ENCODE measurements around the gene C1QL3.

The C1QL3 gene

DNA sequence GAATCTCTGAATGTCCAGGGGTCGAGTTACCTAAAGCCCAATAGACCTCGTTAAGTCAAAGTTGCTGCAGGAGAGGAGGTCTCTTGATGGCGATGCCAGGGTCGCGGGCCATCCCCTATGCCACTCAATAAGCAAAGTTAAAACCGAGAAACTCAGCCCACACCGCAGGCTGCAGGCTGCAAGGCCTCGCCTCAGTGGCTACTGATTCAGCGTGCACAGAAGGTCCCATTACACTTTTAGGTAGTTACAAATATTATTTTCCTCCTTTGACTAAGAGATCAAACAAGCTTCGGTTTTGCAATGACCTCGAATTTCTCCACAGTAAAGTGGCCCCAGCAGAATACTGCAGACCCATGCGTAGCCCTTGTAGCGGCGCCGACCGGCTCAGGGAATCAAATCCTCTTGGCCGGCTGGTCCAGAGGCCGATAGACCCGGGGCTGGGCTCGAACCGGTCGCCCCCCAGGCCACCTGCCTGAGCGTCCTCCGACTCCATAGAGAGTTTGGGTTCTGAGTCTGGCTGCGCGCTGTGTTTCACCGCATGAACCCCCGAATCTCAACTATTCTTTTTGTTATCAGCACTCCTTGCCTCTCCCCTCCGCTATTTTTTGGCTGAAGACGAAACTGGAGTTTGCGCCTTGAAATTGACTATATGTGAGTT is 2.3 kb downstream of the C1QL3 start:
- Histone ChIP-seq H3K9me3 (no peaks in the 10 kb centered on the region), H3K4me3 (ENCODE audit: low read depth in 1 of 2, low read length in 1 of 2) (no peak overlapping the region), H3K36me3 (no peaks in the 10 kb centered on the region), H3K27ac (no peak overlapping the region), H3K27me3 (peaks cover 69% of the 10 kb centered on the region), H3K4me1 (ENCODE audit: control insufficient read depth in 1 of 2, insufficient read depth in 1 of 2, low read depth in 1 of 2, low read length in 1 of 2) (peaks cover 0 to 5% of the 10 kb centered on the region in 2 experiments)
- TF ChIP-seq, protein P1, sequence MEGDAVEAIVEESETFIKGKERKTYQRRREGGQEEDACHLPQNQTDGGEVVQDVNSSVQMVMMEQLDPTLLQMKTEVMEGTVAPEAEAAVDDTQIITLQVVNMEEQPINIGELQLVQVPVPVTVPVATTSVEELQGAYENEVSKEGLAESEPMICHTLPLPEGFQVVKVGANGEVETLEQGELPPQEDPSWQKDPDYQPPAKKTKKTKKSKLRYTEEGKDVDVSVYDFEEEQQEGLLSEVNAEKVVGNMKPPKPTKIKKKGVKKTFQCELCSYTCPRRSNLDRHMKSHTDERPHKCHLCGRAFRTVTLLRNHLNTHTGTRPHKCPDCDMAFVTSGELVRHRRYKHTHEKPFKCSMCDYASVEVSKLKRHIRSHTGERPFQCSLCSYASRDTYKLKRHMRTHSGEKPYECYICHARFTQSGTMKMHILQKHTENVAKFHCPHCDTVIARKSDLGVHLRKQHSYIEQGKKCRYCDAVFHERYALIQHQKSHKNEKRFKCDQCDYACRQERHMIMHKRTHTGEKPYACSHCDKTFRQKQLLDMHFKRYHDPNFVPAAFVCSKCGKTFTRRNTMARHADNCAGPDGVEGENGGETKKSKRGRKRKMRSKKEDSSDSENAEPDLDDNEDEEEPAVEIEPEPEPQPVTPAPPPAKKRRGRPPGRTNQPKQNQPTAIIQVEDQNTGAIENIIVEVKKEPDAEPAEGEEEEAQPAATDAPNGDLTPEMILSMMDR (IDR thresholded peaks at IDR 0.05) = no peak

DNA sequence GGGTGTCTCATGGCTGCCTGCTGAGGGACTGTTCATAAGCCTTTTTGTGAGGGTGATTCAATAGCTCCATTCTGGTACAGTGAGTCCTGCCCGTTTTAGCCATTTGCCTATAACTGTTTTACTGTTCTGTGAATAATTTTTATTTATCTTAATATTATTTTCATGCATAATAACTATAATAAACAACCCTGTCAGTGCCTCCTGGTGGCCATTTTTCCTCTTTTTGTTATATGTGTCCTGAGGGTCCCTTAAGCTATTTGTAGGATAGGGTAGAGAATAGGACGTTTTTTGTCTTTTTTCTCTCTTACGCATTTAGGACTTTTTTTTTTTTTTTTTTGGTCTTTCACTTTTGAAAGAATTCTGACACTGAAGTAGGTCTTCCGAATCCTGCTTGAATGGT is 2.9 kb downstream of the C1QL3 start:
- Histone ChIP-seq H3K4me1 (ENCODE audit: control insufficient read depth in 1 of 2, insufficient read depth in 1 of 2, low read depth in 1 of 2, low read length in 1 of 2) (peaks cover 0 to 5% of the 10 kb centered on the region in 2 experiments), H3K27me3 (peaks cover 63% of the 10 kb centered on the region), H3K27ac (no peak overlapping the region), H3K36me3 (no peaks in the 10 kb centered on the region), H3K4me3 (ENCODE audit: low read depth in 1 of 2, low read length in 1 of 2) (no peak overlapping the region), H3K9me3 (no peaks in the 10 kb centered on the region)
- TF ChIP-seq, protein P1 (IDR thresholded peaks at IDR 0.05) = no peak

DNA sequence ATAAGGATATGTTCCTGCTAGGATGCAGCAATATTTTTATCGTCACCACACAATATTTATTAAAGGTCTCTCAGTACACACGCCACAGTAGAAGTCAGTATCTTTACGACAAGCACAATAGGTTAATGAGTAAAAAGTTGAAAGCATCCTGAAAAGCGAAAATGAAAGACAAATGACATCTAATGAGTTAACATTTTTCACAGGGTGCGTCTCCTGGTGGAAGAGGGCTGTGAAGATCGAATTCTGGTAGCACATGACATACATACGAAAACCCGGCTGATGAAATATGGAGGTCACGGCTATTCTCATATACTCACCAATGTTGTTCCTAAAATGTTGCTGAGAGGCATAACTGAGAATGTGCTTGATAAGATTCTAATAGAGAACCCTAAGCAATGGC is 10.8 kb downstream of the C1QL3 start:
- no peaks in the 10 kb centered on the region for H3K4me1 ChIP-seq (ENCODE audit: control insufficient read depth in 1 of 2, insufficient read depth in 1 of 2, low read depth in 1 of 2, low read length in 1 of 2)
- no peak overlapping the region for H3K4me3 ChIP-seq (ENCODE audit: low read depth in 1 of 2, low read length in 1 of 2)
- TF ChIP-seq, protein P1 (IDR thresholded peaks at IDR 0.05) = no peak
- no peaks in the 10 kb centered on the region for H3K36me3 ChIP-seq
- no peaks in the 10 kb centered on the region for H3K27me3 ChIP-seq
- no peaks in the 10 kb centered on the region for H3K9me3 ChIP-seq
- H3K27ac ChIP-seq = no peak overlapping the region

DNA sequence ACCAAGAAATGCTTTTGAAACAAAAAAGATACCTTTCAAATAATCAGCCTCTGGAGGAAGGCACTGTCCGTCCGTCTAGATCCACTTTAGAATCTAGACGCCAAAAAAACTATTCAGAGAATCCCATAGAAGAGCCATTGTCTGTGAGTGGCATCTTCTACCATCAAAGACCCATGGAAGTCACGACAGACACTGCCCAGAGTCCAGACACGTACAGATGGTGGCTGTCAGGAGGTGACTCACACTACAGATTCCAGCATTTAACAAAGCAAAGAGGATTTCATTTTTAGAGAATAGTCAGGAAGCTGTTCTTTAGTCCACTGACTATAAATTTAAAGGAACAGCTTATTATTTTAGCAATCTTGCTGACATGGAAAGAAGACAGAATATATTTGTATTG is 11.7 kb downstream of the C1QL3 start:
- TF ChIP-seq, protein P1 (IDR thresholded peaks at IDR 0.05) = no peak
- H3K27me3 ChIP-seq = no peaks in the 10 kb centered on the region
- no peak overlapping the region for H3K27ac ChIP-seq
- H3K4me1 ChIP-seq (ENCODE audit: control insufficient read depth in 1 of 2, insufficient read depth in 1 of 2, low read depth in 1 of 2, low read length in 1 of 2) = no peaks in the 10 kb centered on the region
- H3K9me3 ChIP-seq = no peaks in the 10 kb centered on the region
- H3K4me3 ChIP-seq (ENCODE audit: low read depth in 1 of 2, low read length in 1 of 2) = no peak overlapping the region
- H3K36me3 ChIP-seq = no peaks in the 10 kb centered on the region

DNA sequence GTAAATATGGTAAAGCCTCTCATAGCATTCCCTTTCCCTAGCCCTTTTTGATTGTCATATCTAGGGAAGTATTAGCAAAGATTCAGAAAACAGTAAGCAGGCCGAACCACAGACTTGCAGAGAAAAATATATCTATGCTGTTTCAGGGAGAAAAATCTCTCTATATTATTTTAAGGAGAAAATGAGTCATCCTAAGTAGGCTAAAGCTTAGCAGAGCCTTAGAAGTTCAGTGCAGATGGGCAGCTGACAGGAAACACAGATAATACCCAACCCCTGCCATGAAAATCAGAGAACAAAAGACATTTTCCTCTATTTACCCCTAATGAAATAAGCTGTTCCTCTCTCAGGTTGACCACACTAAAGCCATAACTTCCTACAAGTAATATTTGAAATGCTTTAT is 16.5 kb downstream of the C1QL3 start:
- no peak overlapping the region for H3K27ac ChIP-seq
- no peaks in the 10 kb centered on the region for H3K4me1 ChIP-seq (ENCODE audit: control insufficient read depth in 1 of 2, insufficient read depth in 1 of 2, low read depth in 1 of 2, low read length in 1 of 2)
- TF ChIP-seq, protein P1 (IDR thresholded peaks at IDR 0.05) = no peak
- H3K36me3 ChIP-seq = no peaks in the 10 kb centered on the region
- no peaks in the 10 kb centered on the region for H3K9me3 ChIP-seq
- no peak overlapping the region for H3K4me3 ChIP-seq (ENCODE audit: low read depth in 1 of 2, low read length in 1 of 2)
- no peaks in the 10 kb centered on the region for H3K27me3 ChIP-seq
